Putamen (tissue), 1 donor: ENCODE measurements around the gene FAM131C.
"Not testable (repeated sequence)": the region's sequence is repeated elsewhere in the genome, so short reads cannot be mapped to it uniquely, and the experiment has no call there.

Source experiments
- DNase-seq: peaks from one replicate; pipeline ENCODE4 v3.0.0-alpha.2; 2016; ENCODE audit warnings: low spot score

Gene FAM131C

DNA sequence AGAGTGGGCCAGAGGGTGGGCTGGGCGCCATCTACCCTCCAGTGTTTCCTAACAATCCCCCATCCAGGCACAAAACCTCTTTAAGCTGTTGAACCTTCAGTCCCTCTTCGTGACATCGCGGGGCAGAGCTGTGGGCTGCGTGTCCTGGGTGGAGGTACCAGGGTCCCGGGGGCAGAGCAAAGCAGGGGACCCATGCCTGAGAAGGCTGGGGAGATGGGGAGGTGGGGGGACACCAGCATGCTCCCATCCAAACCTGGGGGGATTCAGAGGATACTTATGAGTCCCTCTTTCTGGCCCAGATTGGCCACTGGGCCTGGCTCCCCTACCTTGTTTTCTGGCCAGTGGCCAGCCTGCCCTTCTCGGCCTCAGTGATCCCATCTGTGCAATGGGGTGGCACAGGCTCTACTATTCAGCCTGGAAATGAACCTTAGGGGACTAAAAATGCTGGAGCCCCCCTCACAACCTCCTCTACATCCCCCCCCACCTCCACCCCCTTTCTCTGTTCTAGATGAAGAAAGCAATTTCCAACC, 40.3 kb downstream of the FAM131C start:
- not testable (repeated sequence) for DNase-seq

DNA sequence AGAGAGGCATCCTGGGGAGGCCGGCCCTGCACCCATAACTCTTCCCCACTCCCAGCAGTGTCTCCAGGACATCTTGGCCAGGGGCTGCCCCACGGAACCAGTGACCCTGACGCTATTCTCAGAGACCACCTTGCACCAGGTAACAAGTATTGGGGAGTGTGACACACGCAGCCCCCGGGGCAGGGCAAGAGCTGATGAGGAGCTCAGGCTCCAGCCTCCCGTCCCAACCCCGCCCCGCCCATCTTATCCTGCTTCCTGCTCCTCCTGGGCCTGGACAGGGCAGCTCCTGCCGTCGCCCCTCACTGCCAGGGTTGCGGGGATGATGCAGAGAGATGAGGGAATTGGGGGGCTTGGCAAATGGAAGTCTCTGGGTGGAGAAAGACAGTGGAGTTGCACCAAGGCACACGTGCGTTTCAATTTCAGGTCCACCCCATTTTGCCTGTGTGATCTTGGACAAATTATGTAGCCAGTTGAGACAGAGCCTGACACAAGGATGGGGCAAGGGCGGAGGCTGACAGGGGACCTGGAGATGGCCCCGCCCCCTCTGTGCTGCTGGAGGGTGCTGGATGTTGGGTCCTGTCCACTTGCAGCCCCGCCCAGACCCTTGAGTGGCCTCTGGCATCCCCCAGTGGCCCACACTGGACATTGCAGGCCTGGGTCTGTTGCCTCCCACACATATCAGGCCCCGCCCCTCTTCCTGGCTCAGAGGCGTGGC, 40.9 kb downstream of the FAM131C start:
- DNase-seq: peak; percentile 65

DNA sequence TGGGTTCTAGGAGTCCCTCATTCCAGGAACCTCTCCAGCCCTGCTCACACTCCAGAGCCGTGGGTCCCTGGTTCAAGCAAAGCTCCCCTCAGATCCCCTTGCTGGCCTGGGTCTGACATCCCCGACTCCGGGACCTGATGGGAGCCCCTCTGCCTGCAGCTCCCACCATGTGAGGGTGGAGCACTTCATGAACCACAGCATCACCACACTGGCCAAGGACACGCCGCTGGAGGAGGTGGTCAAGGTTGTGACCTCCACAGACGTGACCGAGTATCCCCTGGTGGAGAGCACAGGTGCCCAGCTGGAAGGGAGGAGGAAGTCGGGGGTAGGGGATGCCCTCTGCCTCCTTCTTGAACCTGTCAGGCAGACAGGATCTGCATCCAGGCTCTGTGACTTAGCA, 41.9 kb downstream of the FAM131C start:
- DNase-seq: no peak

DNA sequence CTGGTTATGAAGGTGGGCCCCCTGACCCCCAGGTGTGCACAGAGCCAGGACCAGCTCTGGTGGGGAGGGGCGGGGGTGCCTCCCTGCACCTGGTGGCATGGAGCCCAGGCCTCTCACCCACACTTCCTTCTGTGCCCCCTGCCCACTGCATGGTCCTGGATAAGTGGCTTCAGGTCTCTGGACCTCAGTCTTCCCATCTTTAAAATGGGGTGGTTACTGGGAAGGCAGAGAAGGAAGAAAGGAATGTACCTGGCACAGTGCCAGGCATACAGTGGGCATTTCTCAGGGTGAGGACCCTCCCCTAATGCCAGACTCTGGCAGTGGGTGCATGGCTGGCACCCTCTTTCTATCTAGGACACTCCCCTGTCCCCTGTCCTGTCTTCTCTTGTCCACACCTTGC, 44.2 kb downstream of the FAM131C start:
- DNase-seq: no peak

DNA sequence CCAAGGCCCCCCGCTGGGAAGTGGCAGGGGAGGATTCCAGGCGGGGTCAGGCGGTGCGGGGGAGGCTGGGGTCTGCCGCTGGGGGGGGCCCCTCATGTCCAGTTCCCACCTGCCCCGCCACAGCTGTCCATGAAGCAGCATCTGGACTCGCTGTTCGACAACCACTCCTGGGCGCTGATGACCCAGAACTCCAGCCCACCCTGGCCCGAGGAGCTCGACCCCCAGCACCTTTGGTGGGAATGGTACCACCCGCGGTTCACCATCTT, 44.5 kb downstream of the FAM131C start:
- DNase-seq: not testable (repeated sequence)

DNA sequence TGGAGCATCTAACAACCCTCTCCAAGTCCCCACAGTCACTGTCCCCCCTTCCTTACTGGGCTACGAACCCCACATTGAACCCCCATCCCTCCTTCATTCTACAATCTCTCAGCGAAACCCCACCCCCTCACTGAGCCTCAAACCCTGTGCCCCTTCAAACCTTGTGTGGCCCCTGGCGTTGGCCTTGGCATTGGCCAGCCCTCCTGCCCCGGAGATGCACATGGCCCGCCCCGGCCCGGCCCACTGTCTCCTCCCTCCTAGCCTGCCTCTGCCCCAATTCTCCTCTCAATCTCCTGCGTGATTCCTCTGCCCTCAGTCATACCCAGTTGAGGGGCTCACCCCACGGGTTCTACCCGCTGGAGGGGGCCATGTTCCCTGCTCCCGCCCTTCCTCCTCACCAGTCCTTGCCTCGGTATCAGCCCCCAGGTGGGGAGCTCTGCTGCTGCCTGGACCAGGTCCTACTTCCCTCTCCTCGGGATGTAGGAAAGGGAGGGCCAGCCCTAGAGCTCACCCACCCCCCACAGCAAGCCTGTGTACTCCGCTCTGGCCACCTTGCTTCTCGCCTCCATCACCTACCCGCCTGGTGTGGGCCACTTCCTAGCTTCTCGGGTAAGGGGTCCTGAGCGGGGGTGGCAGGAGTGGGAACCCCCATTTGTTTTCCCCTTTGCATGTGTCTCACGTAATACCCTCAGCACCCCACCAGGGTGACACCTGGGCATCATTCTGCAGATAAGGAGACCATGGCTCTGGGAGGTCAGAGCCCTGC, 45.0 kb downstream of the FAM131C start:
- DNase-seq: no peak

DNA sequence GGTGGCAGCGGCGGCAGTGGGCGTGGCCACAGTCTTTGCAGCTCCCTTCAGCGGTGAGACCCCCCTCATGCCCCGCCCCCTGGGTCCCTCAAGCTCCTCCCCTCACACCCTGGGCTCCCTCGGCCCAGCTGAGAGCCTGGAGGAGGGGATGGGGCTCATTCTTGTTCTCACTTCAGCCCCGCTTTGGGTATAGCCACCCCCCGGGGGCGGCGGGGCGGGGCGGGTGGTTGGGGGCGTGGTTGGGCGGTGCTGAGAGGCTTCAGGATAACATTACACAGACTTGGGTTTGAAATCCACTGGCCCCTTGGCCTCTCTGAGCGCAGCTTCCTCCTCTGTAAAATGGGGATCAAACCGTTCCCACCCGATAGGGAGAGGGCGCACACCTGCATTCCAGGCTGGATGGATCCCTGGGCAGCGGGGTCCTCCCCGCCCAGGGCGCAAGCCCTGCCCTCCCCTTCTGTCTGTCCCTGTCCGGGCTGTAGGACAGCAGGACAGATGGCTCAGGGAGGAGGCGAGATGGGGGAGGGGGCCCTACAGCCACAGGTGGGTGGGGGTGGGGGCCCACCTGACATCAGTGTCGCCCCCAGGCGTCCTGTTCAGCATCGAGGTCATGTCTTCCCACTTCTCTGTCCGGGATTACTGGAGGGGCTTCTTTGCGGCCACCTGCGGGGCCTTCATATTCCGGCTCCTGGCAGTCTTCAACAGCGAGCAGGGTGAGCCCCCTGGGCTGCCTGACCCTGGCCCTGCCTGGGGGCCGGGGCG, 46.5 kb downstream of the FAM131C start:
- DNase-seq: no peak

DNA sequence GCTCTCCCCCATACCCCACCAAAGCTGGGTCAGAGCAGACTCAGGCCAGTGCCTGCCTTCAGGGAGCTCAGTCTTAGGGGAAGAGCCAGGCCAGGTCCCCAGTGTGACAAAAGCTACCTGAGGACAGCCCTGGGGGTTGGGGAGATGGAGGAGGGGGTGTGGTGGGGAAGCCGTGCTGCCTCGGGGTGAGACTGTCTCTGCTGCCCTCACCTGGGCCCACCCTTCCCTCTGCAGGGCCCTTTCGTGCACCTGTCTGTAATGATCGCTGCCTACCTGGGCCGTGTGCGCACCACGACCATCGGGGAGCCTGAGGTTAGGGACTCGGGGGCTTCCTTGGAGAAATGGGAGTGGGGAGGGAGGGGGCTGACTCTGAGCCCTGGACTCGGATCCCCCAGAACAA, 47.1 kb downstream of the FAM131C start:
- not testable (repeated sequence) for DNase-seq

DNA sequence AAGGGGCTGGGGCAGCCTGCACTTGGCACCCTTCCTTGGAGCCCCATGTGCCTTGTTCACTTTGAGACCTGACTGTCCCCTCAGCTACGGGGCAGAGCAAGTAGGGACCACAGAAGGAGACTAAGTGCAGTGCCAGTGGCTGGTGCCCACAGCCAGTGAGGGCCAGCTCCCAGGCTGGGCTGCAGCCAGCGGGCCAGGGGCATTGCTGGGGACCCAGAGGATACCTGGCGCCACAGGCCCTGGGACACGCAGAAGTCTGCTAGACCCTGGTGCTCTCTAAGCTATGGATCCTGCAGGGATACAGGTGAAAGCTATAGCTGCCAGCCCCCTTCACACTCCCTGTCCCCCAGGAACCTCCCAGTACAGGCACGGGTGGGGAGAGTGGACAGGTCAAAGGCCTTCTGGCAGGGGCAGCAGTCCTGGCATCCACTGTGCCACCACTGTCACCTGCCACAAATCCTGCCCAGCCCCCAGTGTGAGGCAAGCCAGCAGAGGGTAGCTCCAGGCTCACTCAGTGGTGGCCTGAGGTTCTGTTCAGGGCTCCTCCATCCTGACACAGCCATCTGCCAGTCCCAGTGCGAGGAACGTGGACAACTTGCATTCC, 50.3 kb downstream of the FAM131C start:
- DNase-seq: no peak

DNA sequence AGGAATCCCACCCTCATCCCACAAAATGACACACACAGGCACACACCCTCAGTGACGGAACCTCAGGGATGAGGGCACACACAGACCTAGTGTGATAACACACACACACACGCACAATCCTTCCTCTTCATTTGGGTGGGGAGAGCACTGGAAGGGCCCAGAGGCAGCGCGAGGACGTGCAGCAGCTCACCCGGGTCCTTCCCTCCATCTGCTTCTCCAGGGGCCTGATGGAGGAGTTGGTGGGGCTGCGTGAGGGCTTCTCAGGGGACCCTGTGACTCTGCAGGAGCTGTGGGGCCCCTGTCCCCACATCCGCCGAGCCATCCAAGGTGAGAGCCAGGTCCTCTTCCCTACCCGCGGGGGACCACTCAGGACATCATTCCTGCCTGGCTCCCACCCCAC, 51.1 kb downstream of the FAM131C start:
- no peak for DNase-seq

DNA sequence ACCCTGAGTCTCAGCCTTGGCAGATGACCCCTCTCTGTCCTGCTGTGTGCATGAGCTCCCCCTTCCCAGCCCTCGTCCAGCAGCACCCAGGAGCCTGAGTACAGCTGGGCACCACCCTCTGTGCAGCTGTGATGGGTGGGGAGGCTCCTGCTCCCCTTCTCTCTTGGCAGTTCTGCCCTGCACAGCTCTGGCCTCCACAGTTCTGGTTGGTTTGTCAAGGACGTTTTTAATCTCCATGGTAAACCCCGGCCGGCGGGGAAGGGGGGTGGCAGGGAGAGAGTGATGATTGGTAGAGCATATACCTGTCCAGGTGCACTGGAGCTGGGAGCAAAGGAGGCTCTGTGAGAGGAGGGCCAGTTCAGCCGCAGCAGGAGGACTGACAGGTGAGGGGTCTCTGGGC, 51.8 kb downstream of the FAM131C start, which contains the start of gene CLCNKA:
CLCNKA (plus strand) TSS at position 356 of the 400 bp plus-strand sequence. CDS start 584 bp downstream, outside the sequence.
- DNase-seq: no peak

DNA sequence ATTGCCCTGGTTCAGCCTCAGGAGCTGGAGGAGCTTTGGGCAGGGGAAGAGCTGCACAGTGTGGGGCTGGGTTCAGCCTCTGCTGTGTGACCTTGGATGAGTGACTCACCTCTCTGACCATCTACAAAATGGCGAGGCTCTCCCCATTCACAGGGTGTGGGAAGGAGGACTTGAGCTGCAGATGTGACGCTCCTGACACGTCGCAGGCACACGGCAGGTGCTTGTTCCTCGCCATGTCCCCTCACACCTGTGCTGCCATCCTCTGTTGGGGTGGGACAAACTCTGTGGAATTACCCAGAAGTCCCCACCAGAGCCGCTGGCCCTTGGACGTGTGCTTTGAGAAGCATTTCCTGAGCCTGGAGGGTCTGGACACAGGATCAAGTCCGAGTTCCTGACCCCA, 52.6 kb downstream of the FAM131C start:
- not testable (repeated sequence) for DNase-seq

DNA sequence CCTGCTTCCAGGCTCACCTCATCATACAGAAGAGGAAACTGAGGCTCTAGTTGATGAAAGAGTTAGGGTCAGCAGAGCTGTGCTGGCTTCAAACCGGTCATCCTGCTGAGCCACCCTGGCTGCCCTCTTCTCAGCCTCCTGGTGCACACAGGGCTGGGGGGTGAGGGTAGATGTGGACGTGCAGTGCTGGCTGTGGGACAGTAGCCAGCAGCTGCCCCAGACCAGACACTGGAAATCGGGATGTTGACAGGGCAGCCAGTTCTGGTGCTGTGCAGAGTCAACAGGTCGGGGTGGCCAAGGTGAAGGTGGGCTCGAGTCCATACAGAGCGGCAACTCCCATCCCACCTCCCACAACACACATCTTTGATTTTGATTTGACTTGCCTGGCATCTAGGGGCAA, 53.1 kb downstream of the FAM131C start:
- DNase-seq: no peak

DNA sequence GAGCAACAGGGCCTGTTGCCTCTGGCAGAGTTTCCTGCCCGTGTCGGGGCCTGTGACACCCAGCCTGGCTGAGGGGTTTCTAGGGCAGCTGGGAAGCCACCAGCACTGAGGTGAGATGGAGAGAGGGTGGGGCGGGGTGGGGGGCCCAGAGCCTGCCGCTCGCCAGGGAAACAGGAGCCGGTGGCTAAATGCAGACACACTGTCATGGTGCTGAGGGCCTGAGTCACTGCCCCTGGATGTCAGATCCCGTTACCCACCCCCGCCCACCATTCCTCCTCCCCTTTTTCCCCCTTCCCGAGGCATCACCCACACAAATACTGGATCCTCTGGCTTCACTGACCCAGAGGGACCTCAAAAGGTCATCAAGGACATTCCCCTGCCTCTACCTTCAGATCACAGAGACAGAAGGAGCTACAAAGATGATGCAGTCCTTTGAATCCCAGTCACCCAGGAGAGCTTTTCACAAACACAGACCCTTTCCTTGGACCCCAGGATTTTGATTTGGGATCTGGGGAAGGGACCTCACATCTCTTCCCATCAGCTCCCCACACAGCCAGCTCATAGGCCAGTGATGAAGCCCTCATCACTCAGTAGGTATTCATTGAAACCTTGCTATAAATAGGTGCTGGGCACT, 53.7 kb downstream of the FAM131C start:
- DNase-seq: no peak

DNA sequence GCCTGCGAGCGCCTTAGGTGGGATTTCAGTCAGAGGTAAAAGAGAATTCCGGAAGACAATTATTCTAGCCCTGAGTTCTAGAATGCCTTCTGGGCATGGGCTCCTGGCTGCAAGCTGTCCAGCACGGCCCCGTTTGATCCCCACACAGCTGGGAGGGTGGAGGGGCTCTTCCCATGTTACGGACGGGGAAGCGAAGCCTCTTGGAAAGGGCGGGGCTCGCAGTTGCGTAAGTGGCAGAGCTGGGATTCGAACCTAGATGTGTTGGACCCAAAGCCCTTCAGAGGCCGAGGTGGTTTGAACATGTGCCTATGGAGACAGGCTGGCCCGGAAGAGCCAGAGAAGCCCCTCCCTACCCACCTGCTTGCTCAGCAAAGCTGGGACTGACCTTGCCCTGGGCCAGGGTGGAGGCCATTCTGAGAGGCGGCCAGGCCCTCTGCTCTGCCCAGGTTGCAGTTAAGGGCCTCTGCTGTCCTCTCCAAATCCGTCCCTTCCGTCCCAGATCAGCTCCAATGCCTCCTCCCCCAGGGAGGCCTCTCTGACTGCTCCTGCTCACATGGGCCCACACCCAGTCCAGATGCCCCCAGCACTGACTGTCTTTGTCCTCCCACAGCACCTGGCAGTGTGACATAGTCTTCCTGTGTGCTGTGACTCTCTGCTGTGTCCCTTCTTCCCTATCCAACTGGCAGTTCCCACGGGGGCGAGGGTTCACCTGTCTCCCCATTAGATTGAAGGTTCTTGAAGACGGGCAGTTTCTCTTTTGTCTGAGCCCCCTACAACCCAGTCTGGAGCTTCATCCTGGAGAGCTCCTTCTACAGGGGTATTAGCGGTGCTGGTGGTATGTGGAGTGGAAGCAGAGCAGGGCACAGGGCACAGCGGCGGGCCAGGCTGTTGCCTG, 54.5 kb downstream of the FAM131C start:
- DNase-seq: no peak

DNA sequence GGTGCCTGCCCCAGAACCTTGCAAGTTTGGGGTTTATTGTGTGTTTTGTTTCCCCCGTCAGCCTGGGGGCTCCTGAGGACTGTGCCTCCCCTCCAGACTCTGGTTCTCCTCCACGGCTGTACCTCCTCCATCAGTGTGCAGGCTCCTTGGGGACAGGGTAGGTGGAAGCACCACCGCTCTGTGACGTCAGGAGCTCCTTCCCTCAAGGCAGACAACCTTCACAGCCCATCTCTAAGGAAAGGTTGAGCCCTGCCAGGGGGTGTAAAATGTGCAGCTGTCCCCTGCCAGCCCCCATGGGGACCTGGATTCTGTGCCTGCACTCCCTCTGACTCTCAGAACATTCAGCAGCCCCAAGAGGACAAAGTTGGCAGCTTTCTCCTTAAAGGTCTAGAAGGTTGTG, 55.1 kb downstream of the FAM131C start:
- DNase-seq: no peak

DNA sequence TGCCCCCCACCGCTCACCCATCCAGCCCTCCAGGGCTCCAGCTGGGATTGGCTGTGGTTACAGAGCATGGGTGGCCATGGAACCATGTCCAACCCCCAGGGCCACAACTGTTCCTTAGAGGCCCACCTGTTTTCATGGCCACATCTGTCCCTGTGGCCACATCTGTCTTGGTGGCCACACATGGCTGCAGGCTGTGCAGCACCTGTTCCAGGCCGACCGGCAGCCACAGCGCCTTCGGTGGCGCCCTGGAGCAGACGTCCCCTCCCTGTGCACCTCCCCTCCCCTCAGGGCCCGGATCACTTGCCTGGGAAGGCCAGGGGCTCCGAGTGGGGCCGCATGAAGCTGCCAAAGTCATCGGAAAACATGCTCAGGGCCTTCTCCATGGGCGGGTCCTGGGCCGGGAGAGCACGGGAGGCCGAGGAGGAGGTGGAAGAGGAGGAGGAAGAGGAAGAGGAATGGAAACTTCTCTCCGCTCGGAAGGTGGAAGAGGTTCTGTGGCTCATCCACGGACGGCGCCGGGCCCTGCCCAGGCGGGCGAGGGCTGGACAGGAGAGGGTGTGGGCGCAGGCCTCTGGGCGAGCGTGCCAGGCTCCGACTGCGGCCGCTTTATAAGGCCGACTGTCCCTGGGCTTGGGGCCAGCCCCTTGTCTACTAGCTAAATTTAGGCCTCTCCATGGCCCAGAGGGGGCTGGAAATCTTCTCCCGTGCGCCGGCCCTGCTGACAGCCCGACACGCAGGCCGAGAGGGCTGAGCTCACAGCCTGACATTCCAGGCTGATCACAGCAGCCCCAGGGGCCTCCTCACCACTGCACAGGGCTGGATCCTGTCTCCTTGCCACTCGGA, 55.8 kb downstream of the FAM131C start, which contains the start of gene HSPB7:
HSPB7 (minus strand) TSS at position 583 of the 843 bp plus-strand sequence; CDS start at position 503, 80 bp downstream.
- DNase-seq: no peak

DNA sequence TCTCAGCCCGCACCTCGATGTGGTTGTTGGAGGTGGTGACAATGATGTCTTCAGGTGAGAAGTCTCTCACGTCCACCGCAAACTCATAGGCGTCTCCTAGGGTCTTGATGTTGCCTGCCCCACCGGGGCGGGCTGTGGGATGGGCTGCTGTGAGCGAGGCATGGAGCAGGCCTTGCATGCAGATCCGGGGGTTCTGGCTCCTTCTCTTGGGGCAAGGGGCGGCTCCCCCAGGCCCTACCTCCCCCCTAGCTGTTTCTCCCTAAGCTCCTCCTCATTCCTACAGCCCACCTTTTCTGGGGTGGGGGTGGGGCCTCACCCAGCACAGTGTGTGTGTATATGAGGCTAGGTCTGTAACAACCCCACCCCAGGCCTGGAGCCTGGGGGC, 56.4 kb downstream of the FAM131C start:
- DNase-seq: no peak
